Suppressor macrophage (primary cell): ENCODE data around the gene RRP1B.

Experiments
- DNase-seq, 4 experiments: peaks; one replicate each; pipeline ENCODE4 v3.0.0-alpha.2; 2020 to 2022

RRP1B gene

GRCh38 chr21:43728154-43728466 lies 68.8 kb downstream of the RRP1B start:
- peak in 1 of 4 experiments; percentile 87 for DNase-seq

GRCh38 chr21:43728467-43729390 lies 69.4 kb downstream of the RRP1B start:
- DNase-seq: peak; percentile 97 to 99 (median 98)

GRCh38 chr21:43731476-43731875 lies 72.1 kb downstream of the RRP1B start:
- no peak for DNase-seq

GRCh38 chr21:43731891-43732711 lies 72.7 kb downstream of the RRP1B start:
- DNase-seq: no peak

GRCh38 chr21:43733060-43733459 lies 73.7 kb downstream of the RRP1B start:
- DNase-seq: no peak

- peak; percentile 72 to 87 (median 78) for DNase-seq
Measured at GRCh38 chr21:43733529-43734071, 74.2 kb downstream of the RRP1B start.

- DNase-seq: no peak
Measured at GRCh38 chr21:43734131-43734927, 75.0 kb downstream of the RRP1B start.

GRCh38 chr21:43734928-43735229 lies 75.5 kb downstream of the RRP1B start:
- DNase-seq: no peak

- DNase-seq: no peak
Measured at GRCh38 chr21:43735236-43736091, 76.1 kb downstream of the RRP1B start.

GRCh38 chr21:43736224-43736883 lies 77.0 kb downstream of the RRP1B start:
- peak in 1 of 4 experiments; percentile 30 for DNase-seq

- DNase-seq: no peak
Measured at GRCh38 chr21:43737158-43737950, 78.0 kb downstream of the RRP1B start.

- peak in 2 of 4 experiments; percentile 31 to 51 for DNase-seq
Measured at GRCh38 chr21:43739621-43740435, 80.5 kb downstream of the RRP1B start.

GRCh38 chr21:43740497-43741156 lies 81.3 kb downstream of the RRP1B start:
- peak in 1 of 4 experiments; percentile 31 for DNase-seq

- DNase-seq: no peak
Measured at GRCh38 chr21:43741423-43742096, 82.2 kb downstream of the RRP1B start.

- no peak for DNase-seq
Measured at GRCh38 chr21:43743947-43744346, 84.6 kb downstream of the RRP1B start.

- DNase-seq: no peak
Measured at GRCh38 chr21:43744725-43745124, 85.4 kb downstream of the RRP1B start.
